ENCODE measurements around the gene NPW.

Gene NPW

GRCh38 chr16:2054543-2055245 lies 35.1 kb downstream of the NPW start:
- peaks cover 6% of the 10 kb centered on the region for H3K36me3 Mint-ChIP-seq (ENCODE audit: low read depth)
- H3K27me3 Mint-ChIP-seq (ENCODE audit: low read depth) = no peaks in the 10 kb centered on the region
- peaks cover 2% of the 10 kb centered on the region for H3K4me1 Mint-ChIP-seq (ENCODE audit: low read depth)
- no peak overlapping the region for H3K27ac Mint-ChIP-seq
- H3K4me3 Mint-ChIP-seq = no peak overlapping the region
- H3K9me3 Mint-ChIP-seq = no peaks in the 10 kb centered on the region

- Mint-ChIP-seq H3K27ac (no peak overlapping the region), H3K9me3 (no peaks in the 10 kb centered on the region), H3K4me1 (ENCODE audit: low read depth) (peaks cover 2% of the 10 kb centered on the region), H3K27me3 (ENCODE audit: low read depth) (no peaks in the 10 kb centered on the region), H3K4me3 (no peak overlapping the region), H3K36me3 (ENCODE audit: low read depth) (peaks cover 5% of the 10 kb centered on the region)
Measured at GRCh38 chr16:2056077-2056476, 36.5 kb downstream of the NPW start.

GRCh38 chr16:2056681-2057407 lies 37.3 kb downstream of the NPW start:
- H3K4me1 Mint-ChIP-seq (ENCODE audit: low read depth) = peaks cover 2% of the 10 kb centered on the region
- no peaks in the 10 kb centered on the region for H3K9me3 Mint-ChIP-seq
- H3K27ac Mint-ChIP-seq = no peak overlapping the region
- H3K4me3 Mint-ChIP-seq = no peak overlapping the region
- no peaks in the 10 kb centered on the region for H3K36me3 Mint-ChIP-seq (ENCODE audit: low read depth)
- no peaks in the 10 kb centered on the region for H3K27me3 Mint-ChIP-seq (ENCODE audit: low read depth)

- Mint-ChIP-seq H3K4me3 (no peak overlapping the region), H3K27me3 (ENCODE audit: low read depth) (no peaks in the 10 kb centered on the region), H3K9me3 (no peaks in the 10 kb centered on the region), H3K4me1 (ENCODE audit: low read depth) (no peaks in the 10 kb centered on the region), H3K36me3 (ENCODE audit: low read depth) (no peaks in the 10 kb centered on the region), H3K27ac (no peak overlapping the region)
Measured at GRCh38 chr16:2057438-2057837, 37.9 kb downstream of the NPW start.

- Mint-ChIP-seq H3K27me3 (ENCODE audit: low read depth) (no peaks in the 10 kb centered on the region), H3K4me3 (no peak overlapping the region), H3K27ac (no peak overlapping the region), H3K4me1 (ENCODE audit: low read depth) (no peaks in the 10 kb centered on the region), H3K36me3 (ENCODE audit: low read depth) (peaks cover 4% of the 10 kb centered on the region), H3K9me3 (no peaks in the 10 kb centered on the region)
Measured at GRCh38 chr16:2058420-2058819, 38.8 kb downstream of the NPW start.

- Mint-ChIP-seq H3K27me3 (ENCODE audit: low read depth) (no peaks in the 10 kb centered on the region), H3K9me3 (no peaks in the 10 kb centered on the region), H3K36me3 (ENCODE audit: low read depth) (peaks cover 6% of the 10 kb centered on the region), H3K4me1 (ENCODE audit: low read depth) (no peaks in the 10 kb centered on the region), H3K4me3 (no peak overlapping the region), H3K27ac (no peak overlapping the region)
Measured at GRCh38 chr16:2058872-2059271, 39.3 kb downstream of the NPW start.

GRCh38 chr16:2060346-2060745 lies 40.8 kb downstream of the NPW start:
- H3K9me3 Mint-ChIP-seq = no peaks in the 10 kb centered on the region
- H3K27ac Mint-ChIP-seq = no peak overlapping the region
- no peaks in the 10 kb centered on the region for H3K4me1 Mint-ChIP-seq (ENCODE audit: low read depth)
- no peaks in the 10 kb centered on the region for H3K27me3 Mint-ChIP-seq (ENCODE audit: low read depth)
- no peak overlapping the region for H3K4me3 Mint-ChIP-seq
- peaks cover 6% of the 10 kb centered on the region for H3K36me3 Mint-ChIP-seq (ENCODE audit: low read depth)

- Mint-ChIP-seq H3K4me1 (ENCODE audit: low read depth) (no peaks in the 10 kb centered on the region), H3K36me3 (ENCODE audit: low read depth) (peaks cover 10% of the 10 kb centered on the region), H3K27ac (no peak overlapping the region), H3K9me3 (no peaks in the 10 kb centered on the region), H3K4me3 (no peak overlapping the region), H3K27me3 (ENCODE audit: low read depth) (no peaks in the 10 kb centered on the region)
Measured at GRCh38 chr16:2061023-2061422, 41.4 kb downstream of the NPW start.

GRCh38 chr16:2061526-2061925 lies 41.9 kb downstream of the NPW start:
- Mint-ChIP-seq H3K9me3 (no peaks in the 10 kb centered on the region), H3K27me3 (ENCODE audit: low read depth) (no peaks in the 10 kb centered on the region), H3K4me3 (no peak overlapping the region), H3K36me3 (ENCODE audit: low read depth) (peaks cover 13% of the 10 kb centered on the region), H3K27ac (no peak overlapping the region), H3K4me1 (ENCODE audit: low read depth) (no peaks in the 10 kb centered on the region)

- no peak overlapping the region for H3K4me3 Mint-ChIP-seq
- peaks cover 15% of the 10 kb centered on the region for H3K36me3 Mint-ChIP-seq (ENCODE audit: low read depth)
- H3K9me3 Mint-ChIP-seq = no peaks in the 10 kb centered on the region
- H3K27ac Mint-ChIP-seq = no peak overlapping the region
- no peaks in the 10 kb centered on the region for H3K27me3 Mint-ChIP-seq (ENCODE audit: low read depth)
- no peaks in the 10 kb centered on the region for H3K4me1 Mint-ChIP-seq (ENCODE audit: low read depth)
Measured at GRCh38 chr16:2062801-2063200, 43.2 kb downstream of the NPW start.

GRCh38 chr16:2063861-2064260 lies 44.3 kb downstream of the NPW start:
- Mint-ChIP-seq H3K4me3 (no peak overlapping the region), H3K36me3 (ENCODE audit: low read depth) (peaks cover 16% of the 10 kb centered on the region), H3K9me3 (no peaks in the 10 kb centered on the region), H3K27me3 (ENCODE audit: low read depth) (no peaks in the 10 kb centered on the region), H3K27ac (no peak overlapping the region), H3K4me1 (ENCODE audit: low read depth) (no peaks in the 10 kb centered on the region)

GRCh38 chr16:2064368-2064945 lies 44.9 kb downstream of the NPW start:
- H3K4me1 Mint-ChIP-seq (ENCODE audit: low read depth) = no peaks in the 10 kb centered on the region
- no peaks in the 10 kb centered on the region for H3K27me3 Mint-ChIP-seq (ENCODE audit: low read depth)
- H3K36me3 Mint-ChIP-seq (ENCODE audit: low read depth) = peaks cover 16% of the 10 kb centered on the region
- H3K27ac Mint-ChIP-seq = no peak overlapping the region
- H3K4me3 Mint-ChIP-seq = no peak overlapping the region
- H3K9me3 Mint-ChIP-seq = no peaks in the 10 kb centered on the region

GRCh38 chr16:2066139-2066538 lies 46.6 kb downstream of the NPW start:
- Mint-ChIP-seq H3K4me3 (no peak overlapping the region), H3K27ac (no peak overlapping the region), H3K27me3 (ENCODE audit: low read depth) (no peaks in the 10 kb centered on the region), H3K36me3 (ENCODE audit: low read depth) (peaks cover 16% of the 10 kb centered on the region), H3K9me3 (no peaks in the 10 kb centered on the region), H3K4me1 (ENCODE audit: low read depth) (no peaks in the 10 kb centered on the region)
